Measurements from ENCODE around the gene CEMIP2. TPM values are rescaled to one million over a fixed set of nuclear protein-coding genes. Genes with fewer than 3 reads are reported as not detected.

CEMIP2 gene
- total and polyA plus RNA-seq, 2 of the 13 experiments (the other 11 are each of a cell fraction or from before 2014, with no cell fraction given): 94.3 to 128 TPM

DNA sequence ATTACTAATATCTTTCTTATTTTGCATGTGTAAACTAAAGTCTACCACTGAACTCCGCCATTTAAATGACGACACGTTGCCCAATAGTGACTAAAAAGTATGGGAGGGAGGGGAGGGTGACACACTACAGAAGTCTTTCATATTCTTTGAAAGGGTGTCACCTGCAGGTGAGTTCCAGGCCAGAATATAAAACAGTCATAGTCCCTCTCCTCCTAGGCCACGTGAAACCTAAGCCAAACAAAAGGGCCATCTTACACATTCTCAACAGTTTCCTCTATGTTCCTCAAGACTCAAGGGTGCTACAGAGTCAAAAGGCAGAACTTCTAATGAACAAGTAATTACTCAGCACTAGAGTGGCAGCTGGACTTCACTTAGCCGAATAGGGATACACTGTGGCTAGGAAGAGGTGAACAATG, 6.4 kb downstream of the CEMIP2 start (continued):
- TF ChIP-seq, protein P1, sequence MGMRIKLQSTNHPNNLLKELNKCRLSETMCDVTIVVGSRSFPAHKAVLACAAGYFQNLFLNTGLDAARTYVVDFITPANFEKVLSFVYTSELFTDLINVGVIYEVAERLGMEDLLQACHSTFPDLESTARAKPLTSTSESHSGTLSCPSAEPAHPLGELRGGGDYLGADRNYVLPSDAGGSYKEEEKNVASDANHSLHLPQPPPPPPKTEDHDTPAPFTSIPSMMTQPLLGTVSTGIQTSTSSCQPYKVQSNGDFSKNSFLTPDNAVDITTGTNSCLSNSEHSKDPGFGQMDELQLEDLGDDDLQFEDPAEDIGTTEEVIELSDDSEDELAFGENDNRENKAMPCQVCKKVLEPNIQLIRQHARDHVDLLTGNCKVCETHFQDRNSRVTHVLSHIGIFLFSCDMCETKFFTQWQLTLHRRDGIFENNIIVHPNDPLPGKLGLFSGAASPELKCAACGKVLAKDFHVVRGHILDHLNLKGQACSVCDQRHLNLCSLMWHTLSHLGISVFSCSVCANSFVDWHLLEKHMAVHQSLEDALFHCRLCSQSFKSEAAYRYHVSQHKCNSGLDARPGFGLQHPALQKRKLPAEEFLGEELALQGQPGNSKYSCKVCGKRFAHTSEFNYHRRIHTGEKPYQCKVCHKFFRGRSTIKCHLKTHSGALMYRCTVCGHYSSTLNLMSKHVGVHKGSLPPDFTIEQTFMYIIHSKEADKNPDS (CRISPR knock-in tag; IDR thresholded peaks at IDR 0.05): no peak

DNA sequence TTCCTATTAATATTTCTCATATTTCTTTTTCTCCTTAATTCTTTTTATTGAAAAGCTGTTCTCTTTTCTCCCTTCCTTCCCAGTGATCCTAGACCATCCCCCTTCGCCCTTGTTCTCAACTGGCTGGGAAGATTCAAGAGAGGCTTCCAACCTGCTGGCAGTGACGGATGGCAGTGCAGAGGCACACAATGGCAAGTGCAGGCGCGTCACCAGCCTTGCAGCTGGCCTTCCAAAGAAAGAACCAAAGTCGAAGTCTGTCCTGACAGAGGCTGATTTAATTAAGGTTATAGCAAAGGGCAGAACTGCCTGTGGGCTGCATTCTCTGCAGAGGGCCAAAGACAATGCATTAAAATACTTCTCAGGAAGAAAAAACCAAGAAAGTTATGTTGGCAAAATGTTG, 7.4 kb downstream of the CEMIP2 start:
- ATAC-seq (peak; percentile 25), FAIRE-seq (no peak), DNase-seq (ENCODE audit: low spot score) (peak; percentile 32)
- Histone ChIP-seq H3K4me1 (ENCODE audit: insufficient read depth, low read length) (peaks cover 96% of the 10 kb centered on the region), H3K4me2 (ENCODE audit: low read depth, low read length) (peak overlapping the region; percentile 84), H2AFZ (ENCODE audit: low read length) (no peak overlapping the region), H3K79me2 (ENCODE audit: insufficient read depth, low read length) (peaks cover 100% of the 10 kb centered on the region), H3K27ac (ENCODE audit: extremely low read length, insufficient read depth, low read length) (peak overlapping the region; percentile 92), H3K4me3 (replicated peaks in 1 of 3; ENCODE audit: insufficient read depth in 1 of 3, low read depth in 2 of 3, low read length in 3 of 3) (peak overlapping the region in 2 of 3 experiments; percentile 27 to 47; a peak in 3 of 6 replicates), H3K36me3 (replicated peaks in 1 of 2; ENCODE audit: control insufficient read depth in 1 of 2, insufficient read depth in 2 of 2, low read length in 2 of 2) (no peaks in the 10 kb centered on the region; a peak in 1 of 5 replicates), H4K20me1 (ENCODE audit: insufficient read depth, low read length) (peaks cover 13% of the 10 kb centered on the region), H3K9ac (ENCODE audit: insufficient read depth, low read depth, low read length) (peak overlapping the region; percentile 34; the same call in 1 of the 2 replicates), H3K9me3 (ENCODE audit: low read length) (no peaks in the 10 kb centered on the region), H3K27me3 (ENCODE audit: control insufficient read depth in 1 of 2, insufficient read depth in 2 of 2, low read length in 2 of 2) (no peaks in the 10 kb centered on the region)
- intact Hi-C loops (cut with micrococcal nuclease; ENCODE audit: unreplicated experiment) (no loop called here), in situ Hi-C loops (cut with HindIII; ENCODE audit: extremely low pct_ligation_motif_present, low pct_unique_long_range_greater_than_20kb) (no loop called here)
- ChIA-PET CTCF (ENCODE audit: low intra/inter-chr PET ratio, low total read pairs) (no interaction called here), POLR2A (no interaction called here)
- BruUV-seq (replicated peaks): no TSS peak
- 37% methylated on average over 5 of the region's 5 CpGs for WGBS (ENCODE audit: low lambda C conversion rate)
- TF ChIP-seq PRPF4 (IDR thresholded peaks at IDR 0.05; ENCODE audit: low read depth, low read length, poor library complexity, severe bottlenecking): no peak
- TF ChIP-seq SIX1 (CRISPR knock-in tag; IDR thresholded peaks at IDR 0.05; ENCODE audit: borderline replicate concordance): no peak
- TF ChIP-seq TEAD3 (CRISPR knock-in tag; optimal IDR thresholded peaks at IDR 0.05; ENCODE audit: borderline replicate concordance): no peak
- TF ChIP-seq, protein P2, sequence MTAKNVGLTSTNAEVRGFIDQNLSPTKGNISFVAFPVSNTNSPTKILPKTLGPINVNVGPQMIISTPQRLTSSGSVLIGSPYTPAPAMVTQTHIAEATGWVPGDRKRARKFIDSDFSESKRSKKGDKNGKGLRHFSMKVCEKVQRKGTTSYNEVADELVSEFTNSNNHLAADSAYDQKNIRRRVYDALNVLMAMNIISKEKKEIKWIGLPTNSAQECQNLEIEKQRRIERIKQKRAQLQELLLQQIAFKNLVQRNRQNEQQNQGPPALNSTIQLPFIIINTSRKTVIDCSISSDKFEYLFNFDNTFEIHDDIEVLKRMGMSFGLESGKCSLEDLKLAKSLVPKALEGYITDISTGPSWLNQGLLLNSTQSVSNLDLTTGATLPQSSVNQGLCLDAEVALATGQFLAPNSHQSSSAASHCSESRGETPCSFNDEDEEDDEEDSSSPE (CRISPR knock-in tag; IDR thresholded peaks at IDR 0.05): no peak
- no peak for TF ChIP-seq TBX3 (IDR thresholded peaks at IDR 0.05; ENCODE audit: borderline replicate concordance)
- TF ChIP-seq ZNF709 (CRISPR knock-in tag; IDR thresholded peaks at IDR 0.05): no peak
- no peak for TF ChIP-seq JUND (CRISPR knock-in tag; IDR thresholded peaks at IDR 0.05)
- TF ChIP-seq FOXJ3 (CRISPR knock-in tag; IDR thresholded peaks at IDR 0.05; ENCODE audit: borderline replicate concordance): no peak
- no peak for TF ChIP-seq JARID2 (CRISPR knock-in tag; IDR thresholded peaks at IDR 0.05; ENCODE audit: insufficient replicate concordance)
- TF ChIP-seq, protein P3, sequence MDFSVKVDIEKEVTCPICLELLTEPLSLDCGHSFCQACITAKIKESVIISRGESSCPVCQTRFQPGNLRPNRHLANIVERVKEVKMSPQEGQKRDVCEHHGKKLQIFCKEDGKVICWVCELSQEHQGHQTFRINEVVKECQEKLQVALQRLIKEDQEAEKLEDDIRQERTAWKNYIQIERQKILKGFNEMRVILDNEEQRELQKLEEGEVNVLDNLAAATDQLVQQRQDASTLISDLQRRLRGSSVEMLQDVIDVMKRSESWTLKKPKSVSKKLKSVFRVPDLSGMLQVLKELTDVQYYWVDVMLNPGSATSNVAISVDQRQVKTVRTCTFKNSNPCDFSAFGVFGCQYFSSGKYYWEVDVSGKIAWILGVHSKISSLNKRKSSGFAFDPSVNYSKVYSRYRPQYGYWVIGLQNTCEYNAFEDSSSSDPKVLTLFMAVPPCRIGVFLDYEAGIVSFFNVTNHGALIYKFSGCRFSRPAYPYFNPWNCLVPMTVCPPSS (IDR thresholded peaks at IDR 0.05): no peak
- TF ChIP-seq MXD4 (CRISPR knock-in tag; IDR thresholded peaks at IDR 0.05): no peak
- no peak for TF ChIP-seq SRF (IDR thresholded peaks at IDR 0.05; ENCODE audit: low read depth, low read length)
- TF ChIP-seq, protein P4, sequence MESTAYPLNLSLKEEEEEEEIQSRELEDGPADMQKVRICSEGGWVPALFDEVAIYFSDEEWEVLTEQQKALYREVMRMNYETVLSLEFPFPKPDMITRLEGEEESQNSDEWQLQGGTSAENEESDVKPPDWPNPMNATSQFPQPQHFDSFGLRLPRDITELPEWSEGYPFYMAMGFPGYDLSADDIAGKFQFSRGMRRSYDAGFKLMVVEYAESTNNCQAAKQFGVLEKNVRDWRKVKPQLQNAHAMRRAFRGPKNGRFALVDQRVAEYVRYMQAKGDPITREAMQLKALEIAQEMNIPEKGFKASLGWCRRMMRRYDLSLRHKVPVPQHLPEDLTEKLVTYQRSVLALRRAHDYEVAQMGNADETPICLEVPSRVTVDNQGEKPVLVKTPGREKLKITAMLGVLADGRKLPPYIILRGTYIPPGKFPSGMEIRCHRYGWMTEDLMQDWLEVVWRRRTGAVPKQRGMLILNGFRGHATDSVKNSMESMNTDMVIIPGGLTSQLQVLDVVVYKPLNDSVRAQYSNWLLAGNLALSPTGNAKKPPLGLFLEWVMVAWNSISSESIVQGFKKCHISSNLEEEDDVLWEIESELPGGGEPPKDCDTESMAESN (CRISPR knock-in tag; conservative IDR thresholded peaks at IDR 0.05): no peak
- TF ChIP-seq ZNF746 (CRISPR knock-in tag; IDR thresholded peaks at IDR 0.05): no peak
- no peak for TF ChIP-seq ZNF652 (CRISPR knock-in tag; IDR thresholded peaks at IDR 0.05; ENCODE audit: borderline replicate concordance, low read depth)
- no peak for TF ChIP-seq SIN3B (IDR thresholded peaks at IDR 0.05; ENCODE audit: low read length)
- TF ChIP-seq ZNF782 (CRISPR knock-in tag; IDR thresholded peaks at IDR 0.05; ENCODE audit: borderline replicate concordance): no peak
- TF ChIP-seq KDM2A (CRISPR knock-in tag; IDR thresholded peaks at IDR 0.05; ENCODE audit: borderline replicate concordance, low read depth): no peak
